GM21526 (cell line): ENCODE results near the gene NUP205.

ENCODE experiments used
- ATAC-seq: cut with Tn5 transposase; IDR thresholded peaks from one replicate; pipeline ENCODE4 v1.9.1; 2021; ENCODE audit warnings: moderate library complexity; ENCODE audit not compliant: unreplicated experiment, low FRiP score

The NUP205 gene

DNA sequence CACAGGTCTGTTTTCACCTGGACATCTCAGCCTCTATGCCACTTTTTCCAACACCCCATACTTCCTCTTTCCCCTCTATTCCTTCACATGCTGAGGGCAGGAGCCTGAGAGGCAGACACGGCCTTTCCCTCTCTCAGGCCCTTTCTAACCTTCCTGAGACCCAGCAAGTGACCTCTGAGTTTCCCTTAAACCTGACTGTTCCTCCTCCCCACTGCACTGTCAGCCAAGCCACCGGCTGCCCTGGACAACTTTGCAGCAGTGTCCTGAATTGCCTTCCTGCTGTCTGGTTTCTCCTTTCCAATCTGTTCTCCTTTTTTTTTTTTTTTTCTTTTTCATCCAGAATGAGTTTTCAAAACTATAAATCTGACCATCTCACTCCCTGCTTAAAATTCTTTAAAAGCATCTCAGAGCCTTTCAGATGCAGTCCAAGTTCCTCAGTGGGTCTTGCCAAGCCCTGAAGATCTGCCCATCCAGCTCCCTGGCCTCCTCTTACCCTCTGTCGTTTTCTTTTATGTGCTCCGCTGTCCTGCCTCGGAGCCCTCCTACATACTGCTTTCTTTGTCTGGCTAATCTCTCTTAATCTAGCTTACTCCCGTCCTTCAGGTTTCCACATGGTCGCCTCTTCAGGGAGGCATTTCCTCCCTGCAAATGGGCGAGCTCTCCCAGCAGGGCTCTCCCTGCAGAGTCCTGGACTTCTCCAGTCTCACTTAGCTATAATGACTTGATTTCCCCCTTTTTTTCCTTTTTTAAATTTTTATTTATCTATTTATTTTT lies 139.7 kb downstream of the NUP205 start:
- no peak for ATAC-seq
